GM18858 (cell line): Measurements from ENCODE around the gene TMEM258.

Experiments
- ATAC-seq: cut with Tn5 transposase; IDR thresholded peaks from one replicate; pipeline ENCODE4 v1.9.1; 2021; ENCODE audit not compliant: unreplicated experiment

The TMEM258 gene

GRCh38 chr11:61797263-61797944 lies 5.0 kb upstream of the TMEM258 start:
- no peak for ATAC-seq

GRCh38 chr11:61795876-61796526 lies 3.6 kb upstream of the TMEM258 start:
- ATAC-seq = no peak

GRCh38 chr11:61795459-61795858 lies 3.1 kb upstream of the TMEM258 start:
- ATAC-seq = no peak

- ATAC-seq = no peak
These were observed 2.2 kb upstream of the TMEM258 start for GRCh38 chr11:61794579-61794978.

- ATAC-seq = no peak
These were observed 1.4 kb upstream of the TMEM258 start for GRCh38 chr11:61793829-61794204.

GRCh38 chr11:61793083-61793828 lies 857 bp upstream of the TMEM258 start:
- no peak for ATAC-seq

GRCh38 chr11:61791737-61792309 lies 576 bp downstream of the TMEM258 start:
- peak; percentile 19 for ATAC-seq

GRCh38 chr11:61787928-61788491 lies 4.4 kb downstream of the TMEM258 start:
- no peak for ATAC-seq

- ATAC-seq = no peak
These were observed 6.5 kb downstream of the TMEM258 start for GRCh38 chr11:61785837-61786402.

- no peak for ATAC-seq
These were observed 7.9 kb downstream of the TMEM258 start for GRCh38 chr11:61784506-61784805.

GRCh38 chr11:61783717-61784505 lies 8.5 kb downstream of the TMEM258 start:
- no peak for ATAC-seq

GRCh38 chr11:61782841-61783240 lies 9.6 kb downstream of the TMEM258 start:
- ATAC-seq = no peak

- no peak for ATAC-seq
These were observed 10.1 kb downstream of the TMEM258 start for GRCh38 chr11:61782299-61782698.

- ATAC-seq = no peak
These were observed 10.8 kb downstream of the TMEM258 start for GRCh38 chr11:61781585-61781984.

- ATAC-seq = no peak
These were observed 11.7 kb downstream of the TMEM258 start for GRCh38 chr11:61780581-61781162.

GRCh38 chr11:61779666-61780525 lies 12.5 kb downstream of the TMEM258 start:
- ATAC-seq = no peak

GRCh38 chr11:61778920-61779650 lies 13.3 kb downstream of the TMEM258 start:
- ATAC-seq = no peak

GRCh38 chr11:61778357-61778886 lies 14.0 kb downstream of the TMEM258 start:
- no peak for ATAC-seq
